Measurements from ENCODE around the gene FLOT2. TPM values are rescaled to one million over a fixed set of nuclear protein-coding genes. Genes with fewer than 3 reads are reported as not detected.

Gene FLOT2
- total and polyA plus RNA-seq, 11 donors, result 52.7 to 139 (median 89.1) TPM

DNA sequence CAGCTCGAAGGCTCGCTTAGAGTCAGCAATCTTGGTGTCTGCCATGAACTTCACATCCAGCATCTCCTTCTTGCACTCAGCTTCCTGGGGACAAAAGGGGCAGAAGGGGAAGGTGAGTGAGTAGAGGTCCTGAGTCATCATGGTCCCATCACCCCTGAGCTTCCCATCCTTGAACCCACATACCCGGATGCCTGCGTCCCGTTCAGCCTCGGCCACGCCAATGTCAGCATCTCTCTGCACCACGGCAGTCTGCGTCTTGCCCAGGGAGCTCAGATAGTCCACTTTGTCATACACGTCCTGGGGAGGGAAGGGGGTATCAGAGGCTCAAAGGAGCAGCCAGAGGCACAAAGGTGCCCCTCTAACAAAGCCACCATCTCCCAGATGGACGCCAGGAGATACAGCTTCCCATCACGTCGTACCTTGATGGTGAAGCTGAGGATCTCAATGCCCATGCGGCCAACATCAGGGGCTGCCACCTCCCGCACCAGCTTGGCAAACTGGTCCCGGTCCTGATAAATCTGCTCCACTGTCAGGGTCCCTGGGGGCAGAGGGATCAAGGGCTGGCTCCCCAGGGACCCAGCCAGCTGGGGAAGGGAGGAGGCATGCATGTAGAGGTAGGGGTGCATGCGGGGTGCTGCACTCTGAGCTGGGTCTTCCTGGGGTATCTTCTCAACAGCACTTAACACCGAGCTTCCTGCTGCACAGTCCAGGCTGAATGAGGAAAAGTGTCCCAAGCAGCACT is 15.2 kb downstream of the FLOT2 start:
- Histone ChIP-seq H3K36me3 (peaks cover 0 to 84% (median 69%) of the 10 kb centered on the region in 9 donors), H3K4me3 (no peak overlapping the region), H3K27ac (no peak overlapping the region), H3K27me3 (no peaks in the 10 kb centered on the region), H3K4me1 (peaks cover 0 to 16% (median 0%) of the 10 kb centered on the region in 12 donors), H3K9me3 (no peaks in the 10 kb centered on the region)
- DNase-seq, result no peak
- intact Hi-C loops (cut with DNase I), result loop anchor here in 1 of 10 donors (10.0 kb wide), 1 partner anchor 58 kb away; no protein-coding TSS in a partner anchor
- no peak for ATAC-seq
- TF ChIP-seq, protein P1, sequence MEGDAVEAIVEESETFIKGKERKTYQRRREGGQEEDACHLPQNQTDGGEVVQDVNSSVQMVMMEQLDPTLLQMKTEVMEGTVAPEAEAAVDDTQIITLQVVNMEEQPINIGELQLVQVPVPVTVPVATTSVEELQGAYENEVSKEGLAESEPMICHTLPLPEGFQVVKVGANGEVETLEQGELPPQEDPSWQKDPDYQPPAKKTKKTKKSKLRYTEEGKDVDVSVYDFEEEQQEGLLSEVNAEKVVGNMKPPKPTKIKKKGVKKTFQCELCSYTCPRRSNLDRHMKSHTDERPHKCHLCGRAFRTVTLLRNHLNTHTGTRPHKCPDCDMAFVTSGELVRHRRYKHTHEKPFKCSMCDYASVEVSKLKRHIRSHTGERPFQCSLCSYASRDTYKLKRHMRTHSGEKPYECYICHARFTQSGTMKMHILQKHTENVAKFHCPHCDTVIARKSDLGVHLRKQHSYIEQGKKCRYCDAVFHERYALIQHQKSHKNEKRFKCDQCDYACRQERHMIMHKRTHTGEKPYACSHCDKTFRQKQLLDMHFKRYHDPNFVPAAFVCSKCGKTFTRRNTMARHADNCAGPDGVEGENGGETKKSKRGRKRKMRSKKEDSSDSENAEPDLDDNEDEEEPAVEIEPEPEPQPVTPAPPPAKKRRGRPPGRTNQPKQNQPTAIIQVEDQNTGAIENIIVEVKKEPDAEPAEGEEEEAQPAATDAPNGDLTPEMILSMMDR (IDR thresholded peaks at IDR 0.05), result no peak
- TF ChIP-seq POLR2A (IDR thresholded peaks at IDR 0.05), result no peak
- WGBS, 4 donors, result 90 to 92% (median 92%) methylated on average over 15 to 18 of the region's 18 CpGs

DNA sequence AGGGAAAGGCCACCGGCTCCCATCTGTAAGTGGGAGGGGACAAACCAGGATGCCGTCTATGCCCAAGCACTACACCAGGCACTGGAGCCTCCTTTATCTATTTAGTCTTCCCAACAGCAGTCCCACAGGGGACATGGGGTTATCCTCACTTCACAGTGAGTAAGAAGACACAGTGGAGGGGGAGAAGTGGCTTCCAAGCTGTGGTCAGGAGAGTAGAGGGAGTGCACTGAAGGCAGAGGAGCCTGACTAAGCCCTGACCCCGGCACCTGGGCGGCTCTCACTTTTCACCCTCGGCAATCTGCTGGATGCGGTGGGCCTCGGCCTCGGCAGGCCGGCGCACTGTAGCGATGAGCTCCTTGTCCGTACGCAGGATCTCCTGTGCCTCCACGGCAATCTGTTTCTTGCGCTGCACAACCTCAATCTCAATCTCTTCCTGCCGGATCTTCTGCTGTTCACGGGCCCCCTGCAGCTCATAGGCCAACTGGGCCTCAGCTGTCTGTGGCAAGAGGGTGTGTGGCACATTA is 15.9 kb downstream of the FLOT2 start:
- no peak overlapping the region for H3K4me3 ChIP-seq
- H3K4me1 ChIP-seq, result peaks cover 0 to 16% (median 0%) of the 10 kb centered on the region in 12 donors
- intact Hi-C loops (cut with DNase I), result loop anchor here in 1 of 10 donors (10.0 kb wide), 1 partner anchor 57 kb away; no protein-coding TSS in a partner anchor
- 93 to 95% (median 94%) methylated on average over 17 of the region's 17 CpGs for WGBS, 4 donors
- DNase-seq (no peak), ATAC-seq (no peak)
- peaks cover 0 to 84% (median 69%) of the 10 kb centered on the region in 9 donors for H3K36me3 ChIP-seq
- H3K27me3 ChIP-seq, result no peaks in the 10 kb centered on the region
- no peak overlapping the region for H3K27ac ChIP-seq
- no peaks in the 10 kb centered on the region for H3K9me3 ChIP-seq
- TF ChIP-seq, protein P1 (IDR thresholded peaks at IDR 0.05), result no peak
- TF ChIP-seq POLR2A (IDR thresholded peaks at IDR 0.05), result no peak

GRCh38 chr17:28880572-28880945 is 17.0 kb downstream of the FLOT2 start:
- Histone ChIP-seq H3K9me3 (no peaks in the 10 kb centered on the region), H3K27me3 (no peaks in the 10 kb centered on the region), H3K27ac (no peak overlapping the region), H3K36me3 (peaks cover 0 to 77% (median 63%) of the 10 kb centered on the region in 9 donors), H3K4me1 (peaks cover 0 to 11% (median 0%) of the 10 kb centered on the region in 12 donors), H3K4me3 (no peak overlapping the region)
- DNase-seq, result no peak
- TF ChIP-seq, protein P1 (IDR thresholded peaks at IDR 0.05), result no peak
- TF ChIP-seq POLR2A (IDR thresholded peaks at IDR 0.05), result no peak
- WGBS, 4 donors, result 68 to 79% (median 71%) methylated on average over 9 to 10 of the region's 10 CpGs
- peak in 1 of 4 donors; percentile 5 for ATAC-seq
- intact Hi-C loops (cut with DNase I), result loop anchor here in 1 of 10 donors (10.0 kb wide), 1 partner anchor 56 kb away; no protein-coding TSS in a partner anchor

- TF ChIP-seq POLR2A (IDR thresholded peaks at IDR 0.05), result no peak
- TF ChIP-seq, protein P1 (IDR thresholded peaks at IDR 0.05), result no peak
- H3K4me1 ChIP-seq, result peaks cover 0 to 6% (median 0%) of the 10 kb centered on the region in 12 donors
- H3K36me3 ChIP-seq, result peaks cover 0 to 72% (median 60%) of the 10 kb centered on the region in 9 donors
- no peaks in the 10 kb centered on the region for H3K27me3 ChIP-seq
- DNase-seq, result no peak
- ATAC-seq, result no peak
- H3K27ac ChIP-seq, result no peak overlapping the region
- 64 to 72% (median 68%) methylated on average over 9 of the region's 9 CpGs for WGBS, 4 donors
- no peaks in the 10 kb centered on the region for H3K9me3 ChIP-seq
- intact Hi-C loops (cut with DNase I), result loop anchor here in 1 of 10 donors (10.0 kb wide), 1 partner anchor 55 kb away; no protein-coding TSS in a partner anchor
- H3K4me3 ChIP-seq, result no peak overlapping the region
These were observed 17.5 kb downstream of the FLOT2 start for GRCh38 chr17:28879886-28880571.
